Fibroblast of lung (primary cell): Measurements from ENCODE around the gene RBPJL. TPM values are rescaled to one million over a fixed set of nuclear protein-coding genes. Genes with fewer than 3 reads are reported as not detected.

Source experiments
- DNase-seq, 2 donors: peaks; one replicate each; pipeline versions ENCODE4 v3.0.0 to v3.0.0-alpha.2; 2010; ENCODE audit warnings: low read depth in 2 of 2
- H2AFZ ChIP-seq: 2 replicates; pipeline ENCODE4 v1.5.1; 2012; ENCODE audit warnings: low read length, control low read depth, inconsistent platforms
- H3K27ac ChIP-seq: 2 replicates; pipeline ENCODE4 v1.5.1; 2011; ENCODE audit warnings: low read length, control low read depth; ENCODE audit not compliant: insufficient read depth
- H3K27me3 ChIP-seq: 2 replicates; pipeline ENCODE4 v1.5.1; 2011; ENCODE audit warnings: mild to moderate bottlenecking, low read length; ENCODE audit not compliant: control insufficient read depth, insufficient read depth
- H3K36me3 ChIP-seq: 2 replicates; pipeline ENCODE4 v1.5.1; 2011; ENCODE audit warnings: low read length; ENCODE audit not compliant: control insufficient read depth, insufficient read depth
- H3K4me1 ChIP-seq: 2 replicates; pipeline ENCODE4 v1.5.1; 2011; ENCODE audit warnings: low read length; ENCODE audit not compliant: control insufficient read depth, insufficient read depth; ENCODE audit errors: extremely low read depth
- H3K4me2 ChIP-seq: 2 replicates; pipeline ENCODE4 v1.5.1; 2011; ENCODE audit warnings: low read length, control low read depth; ENCODE audit not compliant: insufficient read depth; ENCODE audit errors: extremely low read depth
- H3K4me3 ChIP-seq, 4 experiments: fragments of 200-600 bp in 1 of 4; sonication (generic) in 1 of 4; replicated peaks in 1 of 4; 2 replicates each; pipeline ENCODE4 v1.5.1; 2011 to 2016; ENCODE audit warnings: low read length in 4 of 4, low read depth in 3 of 4, mild to moderate bottlenecking in 3 of 4, control low read depth in 2 of 4, inconsistent platforms in 1 of 4, mixed read lengths in 1 of 4; ENCODE audit not compliant: insufficient read depth in 1 of 4; ENCODE audit errors: control extremely low read depth in 1 of 4
- H3K79me2 ChIP-seq: 2 replicates; pipeline ENCODE4 v1.5.1; 2012; ENCODE audit warnings: mild to moderate bottlenecking, low read length, inconsistent platforms; ENCODE audit not compliant: control insufficient read depth, insufficient read depth
- H3K9ac ChIP-seq: 2 replicates; pipeline ENCODE4 v1.5.1; 2011; ENCODE audit warnings: mild to moderate bottlenecking, low read length, control low read depth; ENCODE audit not compliant: insufficient read depth
- H3K9me3 ChIP-seq: 2 replicates; pipeline ENCODE4 v1.5.1; 2012; ENCODE audit warnings: low read depth, low read length; ENCODE audit not compliant: control insufficient read depth, insufficient read depth
- H4K20me1 ChIP-seq: 2 replicates; pipeline ENCODE4 v1.5.1; 2011; ENCODE audit warnings: low read length; ENCODE audit not compliant: control insufficient read depth, insufficient read depth; ENCODE audit errors: extremely low read depth
- CTCF ChIP-seq, 2 donors: IDR thresholded peaks in 1 of 2; conservative IDR thresholded peaks in 1 of 2; 1 replicate in 1 of 2; 2 replicates in 1 of 2; pipeline ENCODE4 v1.5.1; 2011 to 2012; ENCODE audit warnings: low read length in 2 of 2, control low read depth in 1 of 2, inconsistent platforms in 1 of 2, low read depth in 1 of 2, mild to moderate bottlenecking in 1 of 2
- EZH2 ChIP-seq: IDR thresholded peaks from 2 replicates; pipeline ENCODE4 v1.5.1; 2012; ENCODE audit warnings: low read length, control low read depth, mild to moderate bottlenecking; ENCODE audit errors: missing control alignments
- polyA plus RNA-seq, 2 donors: library from polyadenylated mRNA; depleted of rRNA in 1 of 2; stranded (reverse) in 1 of 2; unstranded in 1 of 2; fragments of >200 nt; gene quantifications; 2 replicates each; pipeline ENCODE4 v1.2.1, GENCODE V29; 2011 to 2012; ENCODE audit warnings: missing spikeins in 1 of 2
- total RNA-seq: library from RNA; depleted of rRNA; stranded (reverse); fragments of >200 nt; gene quantifications from 2 replicates; pipeline ENCODE4 v1.2.1, GENCODE V29; 2014

RBPJL gene
- total and polyA plus RNA-seq, 2 donors (not counting 1 experiment from before 2014, with no cell fraction given): not detected

GRCh38 chr20:45358282-45359068 is 51.8 kb downstream of the RBPJL start:
- Histone ChIP-seq H4K20me1 (no peaks in the 10 kb centered on the region), H3K9ac (no peak overlapping the region), H3K36me3 (no peaks in the 10 kb centered on the region), H3K27ac (peak overlapping the region; percentile 68), H3K27me3 (no peaks in the 10 kb centered on the region), H3K4me3 (no peak overlapping the region), H3K4me1 (peaks cover 34% of the 10 kb centered on the region), H3K4me2 (peak overlapping the region; percentile 58), H3K79me2 (peaks cover 2% of the 10 kb centered on the region), H3K9me3 (no peaks in the 10 kb centered on the region), H2AFZ (peak overlapping the region; percentile 32)
- peak; percentile 74 to 81 for DNase-seq
- no peak for TF ChIP-seq EZH2
- no peak for TF ChIP-seq CTCF (conservative IDR thresholded peaks at IDR 0.05 in 1 of 2, IDR thresholded peaks at IDR 0.05 in 1 of 2; ENCODE audit: low read depth in 1 of 2, low read length in 2 of 2)

GRCh38 chr20:45359069-45359405 is 52.4 kb downstream of the RBPJL start:
- Histone ChIP-seq H3K9me3 (no peaks in the 10 kb centered on the region), H2AFZ (no peak overlapping the region), H3K4me3 (no peak overlapping the region), H3K79me2 (peaks cover 7% of the 10 kb centered on the region), H3K27me3 (no peaks in the 10 kb centered on the region), H3K27ac (peak overlapping the region; percentile 68), H3K9ac (no peak overlapping the region), H3K4me1 (peaks cover 35% of the 10 kb centered on the region), H3K4me2 (peak overlapping the region; percentile 58), H4K20me1 (no peaks in the 10 kb centered on the region), H3K36me3 (no peaks in the 10 kb centered on the region)
- TF ChIP-seq EZH2: no peak
- TF ChIP-seq CTCF (conservative IDR thresholded peaks at IDR 0.05 in 1 of 2, IDR thresholded peaks at IDR 0.05 in 1 of 2; ENCODE audit: low read depth in 1 of 2, low read length in 2 of 2): no peak
- DNase-seq: peak; percentile 81 to 88

GRCh38 chr20:45359406-45360148 is 52.9 kb downstream of the RBPJL start:
- Histone ChIP-seq H3K4me1 (peaks cover 33% of the 10 kb centered on the region), H3K36me3 (no peaks in the 10 kb centered on the region), H3K4me2 (no peak overlapping the region), H3K79me2 (peaks cover 9% of the 10 kb centered on the region), H3K27me3 (no peaks in the 10 kb centered on the region), H4K20me1 (no peaks in the 10 kb centered on the region), H3K27ac (peak overlapping the region; percentile 68), H2AFZ (no peak overlapping the region), H3K9me3 (no peaks in the 10 kb centered on the region), H3K9ac (no peak overlapping the region), H3K4me3 (no peak overlapping the region)
- no peak for TF ChIP-seq CTCF (conservative IDR thresholded peaks at IDR 0.05 in 1 of 2, IDR thresholded peaks at IDR 0.05 in 1 of 2; ENCODE audit: low read depth in 1 of 2, low read length in 2 of 2)
- TF ChIP-seq EZH2: no peak
- peak; percentile 67 to 82 for DNase-seq
